ENCODE results near the gene VENTX.
A peak's percentile ranks its signal among the peaks of the same experiment; 100 is the strongest.

The VENTX gene

DNA sequence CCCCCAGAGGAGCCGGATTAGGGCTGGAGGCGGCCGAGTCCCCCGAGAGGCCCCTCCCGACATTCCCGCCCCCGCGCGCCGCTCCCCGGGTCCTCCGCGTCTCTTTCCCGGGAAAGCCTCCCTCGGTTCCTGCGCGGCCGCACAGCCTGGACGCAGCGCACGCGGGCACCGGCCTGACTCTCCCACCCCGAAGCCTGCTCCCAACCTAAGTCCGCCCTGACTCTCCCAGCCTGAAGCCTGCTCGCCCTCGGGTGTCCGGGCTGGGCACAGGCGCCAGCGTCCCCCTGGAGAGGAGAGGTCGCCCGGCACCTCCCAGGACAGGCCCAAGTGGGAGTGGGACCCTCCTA lies 441 bp upstream of the VENTX start:
- no peak for DNase-seq
- no peaks in the 10 kb centered on the region for H3K36me3 ChIP-seq (ENCODE audit: control insufficient read depth in 4 of 4, insufficient read depth in 4 of 4, low read length in 3 of 4)
- 15% methylated on average over 15 of the region's 32 CpGs for WGBS (ENCODE audit: insufficient coverage)
- ChIA-PET POLR2A (no interaction called here), CTCF (no interaction called here)
- peak overlapping the region in 2 of 7 experiments; percentile 40 to 61 for H3K4me3 ChIP-seq (ENCODE audit: control insufficient read depth in 1 of 7, extremely low read depth in 1 of 7, insufficient read depth in 4 of 7, low read depth in 2 of 7, low read length in 6 of 7)
- H3K27me3 ChIP-seq (replicated peaks in 2 of 5; ENCODE audit: control insufficient read depth in 4 of 5, insufficient read depth in 5 of 5, low read length in 4 of 5), result peaks cover 0 to 65% (median 14%) of the 10 kb centered on the region in 5 experiments
- no peaks in the 10 kb centered on the region for H3K9me3 ChIP-seq (ENCODE audit: control extremely low read depth in 1 of 5, control insufficient read depth in 4 of 5, insufficient read depth in 2 of 5, low read depth in 1 of 5, low read length in 4 of 5)
- peaks cover 0 to 55% (median 43%) of the 10 kb centered on the region in 4 experiments for H3K4me1 ChIP-seq (ENCODE audit: control extremely low read depth in 1 of 4, control insufficient read depth in 4 of 4, insufficient read depth in 4 of 4, low read length in 3 of 4)
- H3K27ac ChIP-seq (ENCODE audit: insufficient read depth in 1 of 2, low read depth in 1 of 2, low read length in 2 of 2, poor library complexity in 1 of 2, severe bottlenecking in 2 of 2), result no peak overlapping the region

DNA sequence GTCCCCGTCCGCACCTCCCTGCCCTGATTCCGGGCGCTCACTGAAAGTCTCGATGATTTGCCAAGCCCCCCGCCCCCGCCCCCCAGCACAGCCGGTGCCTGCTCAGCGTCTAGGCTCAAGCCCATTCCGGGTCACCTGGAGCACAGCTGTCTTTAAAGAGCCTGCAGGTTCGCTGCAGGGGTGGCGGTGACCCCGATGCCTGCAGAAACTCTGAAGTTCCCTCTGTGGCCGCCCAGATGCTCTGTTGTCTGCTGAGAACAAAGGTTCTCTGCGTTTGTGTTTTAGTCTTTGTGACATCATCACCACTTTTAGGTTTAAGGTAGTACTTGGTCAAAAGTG lies 780 bp downstream of the VENTX start:
- H3K27me3 ChIP-seq (replicated peaks in 2 of 5; ENCODE audit: control insufficient read depth in 4 of 5, insufficient read depth in 5 of 5, low read length in 4 of 5), result peaks cover 0 to 53% (median 11%) of the 10 kb centered on the region in 5 experiments
- H3K27ac ChIP-seq (ENCODE audit: insufficient read depth in 1 of 2, low read depth in 1 of 2, low read length in 2 of 2, poor library complexity in 1 of 2, severe bottlenecking in 2 of 2), result no peak overlapping the region
- 89% methylated on average over 15 of the region's 15 CpGs for WGBS (ENCODE audit: insufficient coverage)
- peaks cover 0 to 58% (median 45%) of the 10 kb centered on the region in 4 experiments for H3K4me1 ChIP-seq (ENCODE audit: control extremely low read depth in 1 of 4, control insufficient read depth in 4 of 4, insufficient read depth in 4 of 4, low read length in 3 of 4)
- ChIA-PET CTCF (interaction anchor here (0.6 to 2.2 kb wide), 2 partner anchors 12 to 40 kb away, joined by 3 to 7 read pairs; no protein-coding TSS in a partner anchor), POLR2A (interaction anchor here (0.9 to 1.1 kb wide), 2 partner anchors 20 to 38 kb away, joined by 4 read pairs; no protein-coding TSS in a partner anchor)
- H3K4me3 ChIP-seq (ENCODE audit: control insufficient read depth in 1 of 7, extremely low read depth in 1 of 7, insufficient read depth in 4 of 7, low read depth in 2 of 7, low read length in 6 of 7), result no peak overlapping the region
- H3K9me3 ChIP-seq (ENCODE audit: control extremely low read depth in 1 of 5, control insufficient read depth in 4 of 5, insufficient read depth in 2 of 5, low read depth in 1 of 5, low read length in 4 of 5), result no peaks in the 10 kb centered on the region
- no peak for DNase-seq
- no peaks in the 10 kb centered on the region for H3K36me3 ChIP-seq (ENCODE audit: control insufficient read depth in 4 of 4, insufficient read depth in 4 of 4, low read length in 3 of 4)

DNA sequence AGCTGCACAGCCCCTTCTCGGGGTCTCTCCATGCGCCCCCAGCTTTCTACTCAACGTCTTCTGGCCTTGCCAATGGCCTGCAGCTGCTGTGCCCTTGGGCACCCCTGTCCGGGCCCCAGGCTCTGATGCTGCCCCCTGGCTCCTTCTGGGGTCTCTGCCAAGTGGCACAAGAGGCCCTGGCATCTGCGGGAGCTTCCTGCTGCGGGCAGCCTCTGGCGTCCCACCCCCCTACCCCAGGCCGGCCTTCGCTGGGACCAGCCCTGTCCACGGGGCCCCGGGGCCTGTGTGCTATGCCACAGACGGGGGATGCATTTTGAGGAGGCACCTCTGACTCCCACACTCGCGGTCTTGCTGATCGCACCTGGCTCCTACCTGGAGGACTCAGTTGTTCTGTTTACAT lies 2.3 kb downstream of the VENTX start:
- DNase-seq, result peak in 1 of 3 donors; percentile 42
- H3K9me3 ChIP-seq (ENCODE audit: control extremely low read depth in 1 of 5, control insufficient read depth in 4 of 5, insufficient read depth in 2 of 5, low read depth in 1 of 5, low read length in 4 of 5), result no peaks in the 10 kb centered on the region
- ChIA-PET CTCF (interaction anchor here (1.2 to 2.2 kb wide), 3 partner anchors 8 to 21 kb away, joined by 3 to 7 read pairs (median 5); no protein-coding TSS in a partner anchor), POLR2A (interaction anchor here (1.1 kb wide), 1 partner anchor 38 kb away, joined by 4 read pairs; no protein-coding TSS in a partner anchor)
- no peaks in the 10 kb centered on the region for H3K36me3 ChIP-seq (ENCODE audit: control insufficient read depth in 4 of 4, insufficient read depth in 4 of 4, low read length in 3 of 4)
- H3K27me3 ChIP-seq (replicated peaks in 2 of 5; ENCODE audit: control insufficient read depth in 4 of 5, insufficient read depth in 5 of 5, low read length in 4 of 5), result peaks cover 0 to 43% (median 9%) of the 10 kb centered on the region in 5 experiments
- H3K4me1 ChIP-seq (ENCODE audit: control extremely low read depth in 1 of 4, control insufficient read depth in 4 of 4, insufficient read depth in 4 of 4, low read length in 3 of 4), result peaks cover 0 to 58% (median 45%) of the 10 kb centered on the region in 4 experiments
- WGBS (ENCODE audit: insufficient coverage), result 26% methylated on average over 10 of the region's 15 CpGs
- H3K4me3 ChIP-seq (ENCODE audit: control insufficient read depth in 1 of 7, extremely low read depth in 1 of 7, insufficient read depth in 4 of 7, low read depth in 2 of 7, low read length in 6 of 7), result peak overlapping the region in 1 of 7 experiments; percentile 16
- H3K27ac ChIP-seq (ENCODE audit: insufficient read depth in 1 of 2, low read depth in 1 of 2, low read length in 2 of 2, poor library complexity in 1 of 2, severe bottlenecking in 2 of 2), result no peak overlapping the region

DNA sequence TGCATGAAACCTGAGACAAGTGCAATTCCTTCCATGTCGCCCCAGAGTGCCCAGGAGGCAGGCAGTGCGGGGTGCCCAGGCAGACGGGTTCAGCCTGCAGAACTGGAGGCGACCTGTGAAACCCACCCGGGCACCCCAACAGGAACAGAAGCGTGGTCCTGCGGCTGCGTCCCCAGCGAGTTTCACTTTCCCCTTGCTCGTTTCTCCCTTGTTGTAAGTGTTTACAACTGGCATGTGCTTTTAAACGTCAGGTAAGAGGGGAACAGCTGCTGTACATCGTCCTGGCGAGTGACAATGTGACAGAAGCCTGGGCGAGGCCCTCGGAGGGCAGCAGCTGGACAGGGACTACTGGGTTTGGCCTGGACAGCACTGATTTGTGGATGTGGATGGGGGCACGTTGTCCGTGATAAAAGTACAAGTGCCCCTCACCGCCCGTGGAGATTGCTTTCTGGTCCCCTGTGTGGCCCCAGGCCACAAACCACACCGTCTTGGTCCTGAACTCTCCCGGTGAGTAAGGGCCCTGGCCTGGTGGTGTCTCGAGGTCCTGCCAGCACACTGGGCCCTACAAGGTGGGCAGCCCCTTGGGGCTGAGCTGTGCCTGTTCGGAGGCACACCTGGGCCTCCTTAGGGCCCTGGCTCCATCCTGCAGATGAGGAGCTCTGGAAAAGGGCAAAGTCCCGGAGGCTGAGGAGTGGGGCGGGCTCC lies 4.0 kb downstream of the VENTX start:
- Histone ChIP-seq H3K4me1 (ENCODE audit: control extremely low read depth in 1 of 4, control insufficient read depth in 4 of 4, insufficient read depth in 4 of 4, low read length in 3 of 4) (peaks cover 0 to 42% (median 37%) of the 10 kb centered on the region in 4 experiments), H3K36me3 (ENCODE audit: control insufficient read depth in 4 of 4, insufficient read depth in 4 of 4, low read length in 3 of 4) (no peaks in the 10 kb centered on the region), H3K4me3 (ENCODE audit: control insufficient read depth in 1 of 7, extremely low read depth in 1 of 7, insufficient read depth in 4 of 7, low read depth in 2 of 7, low read length in 6 of 7) (peak overlapping the region in 6 of 7 experiments; percentile 20 to 83 (median 61)), H3K9me3 (ENCODE audit: control extremely low read depth in 1 of 5, control insufficient read depth in 4 of 5, insufficient read depth in 2 of 5, low read depth in 1 of 5, low read length in 4 of 5) (no peaks in the 10 kb centered on the region), H3K27ac (ENCODE audit: insufficient read depth in 1 of 2, low read depth in 1 of 2, low read length in 2 of 2, poor library complexity in 1 of 2, severe bottlenecking in 2 of 2) (no peak overlapping the region), H3K27me3 (replicated peaks in 2 of 5; ENCODE audit: control insufficient read depth in 4 of 5, insufficient read depth in 5 of 5, low read length in 4 of 5) (peaks cover 0 to 26% (median 6%) of the 10 kb centered on the region in 5 experiments)
- CTCF ChIA-PET, result interaction anchor here (1.0 to 3.4 kb wide), 3 partner anchors 10 to 33 kb away, joined by 3 to 18 read pairs (median 3); no protein-coding TSS in a partner anchor
- POLR2A ChIA-PET, result interaction anchor here (0.9 to 1.1 kb wide), 2 partner anchors 16 to 17 kb away, joined by 3 read pairs; no protein-coding TSS in a partner anchor
- DNase-seq, result peak in 2 of 3 donors; percentile 73 to 78
- 25% methylated on average over 23 of the region's 25 CpGs for WGBS (ENCODE audit: insufficient coverage)

DNA sequence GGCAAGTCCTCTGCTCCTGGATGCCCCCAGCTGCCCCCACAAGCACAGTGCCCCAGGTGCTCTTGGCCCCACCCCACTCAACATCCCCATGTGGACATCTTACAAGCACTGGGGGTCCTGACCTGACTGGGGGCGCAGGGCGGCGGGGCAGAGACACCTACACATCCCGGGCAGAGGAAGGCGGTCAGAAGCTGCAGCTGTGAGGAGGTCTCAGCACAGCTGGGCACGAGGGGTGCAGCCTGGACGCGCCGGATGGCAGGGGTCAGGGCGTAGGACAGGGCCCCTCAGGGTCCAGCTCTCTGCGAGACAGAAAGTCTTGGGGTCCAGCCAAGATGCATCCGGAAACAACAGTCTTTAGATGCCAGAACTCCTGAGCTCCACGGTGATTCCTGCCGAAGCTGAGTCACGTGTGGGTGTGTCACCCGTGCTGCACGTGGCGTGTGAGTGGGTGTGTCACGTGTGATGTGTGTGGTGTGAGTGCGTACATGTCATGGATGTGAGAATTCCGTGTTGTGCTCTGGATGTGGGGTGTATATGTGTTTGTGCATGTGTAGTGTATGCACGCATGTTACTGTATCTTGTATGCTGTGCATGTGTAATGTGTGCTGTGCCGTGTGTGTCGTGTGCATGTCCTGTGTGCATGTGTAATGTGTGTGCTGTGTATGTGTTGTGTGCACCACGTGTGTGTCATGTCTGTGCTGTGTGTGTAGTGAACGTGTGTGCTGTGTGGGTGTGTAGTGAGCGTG lies 5.1 kb downstream of the VENTX start:
- H3K4me1 ChIP-seq (ENCODE audit: control extremely low read depth in 1 of 4, control insufficient read depth in 4 of 4, insufficient read depth in 4 of 4, low read length in 3 of 4), result peaks cover 0 to 37% (median 33%) of the 10 kb centered on the region in 4 experiments
- no peaks in the 10 kb centered on the region for H3K36me3 ChIP-seq (ENCODE audit: control insufficient read depth in 4 of 4, insufficient read depth in 4 of 4, low read length in 3 of 4)
- H3K4me3 ChIP-seq (ENCODE audit: control insufficient read depth in 1 of 7, extremely low read depth in 1 of 7, insufficient read depth in 4 of 7, low read depth in 2 of 7, low read length in 6 of 7), result no peak overlapping the region
- no peaks in the 10 kb centered on the region for H3K9me3 ChIP-seq (ENCODE audit: control extremely low read depth in 1 of 5, control insufficient read depth in 4 of 5, insufficient read depth in 2 of 5, low read depth in 1 of 5, low read length in 4 of 5)
- 97% methylated on average over 23 of the region's 27 CpGs for WGBS (ENCODE audit: insufficient coverage)
- no peak overlapping the region for H3K27ac ChIP-seq (ENCODE audit: insufficient read depth in 1 of 2, low read depth in 1 of 2, low read length in 2 of 2, poor library complexity in 1 of 2, severe bottlenecking in 2 of 2)
- peaks cover 0 to 15% (median 5%) of the 10 kb centered on the region in 5 experiments for H3K27me3 ChIP-seq (replicated peaks in 2 of 5; ENCODE audit: control insufficient read depth in 4 of 5, insufficient read depth in 5 of 5, low read length in 4 of 5)
- DNase-seq, result no peak
- ChIA-PET CTCF (interaction anchor here (0.9 to 3.4 kb wide), 4 partner anchors 9 to 33 kb away, joined by 3 to 18 read pairs (median 3); no protein-coding TSS in a partner anchor), POLR2A (no interaction called here)

DNA sequence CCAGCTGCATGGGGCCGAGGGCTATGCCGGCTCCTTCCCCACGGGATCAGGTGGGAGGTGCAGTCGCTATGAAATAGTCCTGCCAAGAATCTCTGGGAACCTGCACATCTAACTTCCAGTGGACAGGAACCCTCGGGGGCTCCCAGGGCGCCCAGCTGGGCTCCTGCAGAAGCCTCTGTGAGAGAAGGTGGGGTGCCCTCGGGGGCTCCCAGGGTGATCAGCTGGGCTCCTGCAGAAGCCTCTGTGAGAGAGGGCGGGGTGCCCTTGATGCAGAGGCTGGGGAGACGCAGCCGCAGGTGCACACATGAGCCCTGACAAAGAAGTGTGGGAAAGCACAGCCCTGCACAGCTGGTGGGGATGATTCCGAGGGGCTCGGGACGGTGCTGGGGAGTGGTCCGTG lies 5.9 kb downstream of the VENTX start:
- ChIA-PET CTCF (interaction anchor here (1.1 to 3.4 kb wide), 2 partner anchors 13 to 32 kb away, joined by 3 to 18 read pairs; no protein-coding TSS in a partner anchor), POLR2A (no interaction called here)
- Histone ChIP-seq H3K9me3 (ENCODE audit: control extremely low read depth in 1 of 5, control insufficient read depth in 4 of 5, insufficient read depth in 2 of 5, low read depth in 1 of 5, low read length in 4 of 5) (no peaks in the 10 kb centered on the region), H3K27me3 (replicated peaks in 2 of 5; ENCODE audit: control insufficient read depth in 4 of 5, insufficient read depth in 5 of 5, low read length in 4 of 5) (peaks cover 0 to 7% (median 2%) of the 10 kb centered on the region in 5 experiments), H3K36me3 (ENCODE audit: control insufficient read depth in 4 of 4, insufficient read depth in 4 of 4, low read length in 3 of 4) (no peaks in the 10 kb centered on the region), H3K4me3 (ENCODE audit: control insufficient read depth in 1 of 7, extremely low read depth in 1 of 7, insufficient read depth in 4 of 7, low read depth in 2 of 7, low read length in 6 of 7) (no peak overlapping the region), H3K4me1 (ENCODE audit: control extremely low read depth in 1 of 4, control insufficient read depth in 4 of 4, insufficient read depth in 4 of 4, low read length in 3 of 4) (peaks cover 0 to 37% (median 31%) of the 10 kb centered on the region in 4 experiments), H3K27ac (ENCODE audit: insufficient read depth in 1 of 2, low read depth in 1 of 2, low read length in 2 of 2, poor library complexity in 1 of 2, severe bottlenecking in 2 of 2) (no peak overlapping the region)
- DNase-seq, result no peak
- 92% methylated on average over 14 of the region's 14 CpGs for WGBS (ENCODE audit: insufficient coverage)
